Stimulated activated memory B cell treated with anti-CD40 and anti-IgM and Interleukin-4, amounts not matched to agents 10 μg/mL and 1 μg/mL and 100 μg/mL, for 72 hours (primary cell): Measurements from ENCODE around the gene C6orf89.

Source experiments
- ATAC-seq: fragments of 150-1000 bp; cut with Tn5 transposase; 2 replicates; pipeline ENCODE4 v1.10.0; 2021
- H3K27ac Mint-ChIP-seq: one replicate; pipeline ENCODE4 v1.8.0; 2022; ENCODE audit warnings: mild to moderate bottlenecking, mixed read lengths
- H3K27me3 Mint-ChIP-seq: one replicate; pipeline ENCODE4 v1.8.0; 2022; ENCODE audit warnings: mixed read lengths
- H3K36me3 Mint-ChIP-seq: one replicate; pipeline ENCODE4 v1.8.0; 2022; ENCODE audit warnings: mixed read lengths
- H3K4me1 Mint-ChIP-seq: one replicate; pipeline ENCODE4 v1.8.0; 2022; ENCODE audit warnings: mixed read lengths
- H3K4me3 Mint-ChIP-seq: one replicate; pipeline ENCODE4 v1.8.0; 2022; ENCODE audit warnings: mild to moderate bottlenecking, moderate library complexity, mixed read lengths
- H3K9me3 Mint-ChIP-seq: one replicate; pipeline ENCODE4 v1.8.0; 2022; ENCODE audit warnings: mixed read lengths

The C6orf89 gene

DNA sequence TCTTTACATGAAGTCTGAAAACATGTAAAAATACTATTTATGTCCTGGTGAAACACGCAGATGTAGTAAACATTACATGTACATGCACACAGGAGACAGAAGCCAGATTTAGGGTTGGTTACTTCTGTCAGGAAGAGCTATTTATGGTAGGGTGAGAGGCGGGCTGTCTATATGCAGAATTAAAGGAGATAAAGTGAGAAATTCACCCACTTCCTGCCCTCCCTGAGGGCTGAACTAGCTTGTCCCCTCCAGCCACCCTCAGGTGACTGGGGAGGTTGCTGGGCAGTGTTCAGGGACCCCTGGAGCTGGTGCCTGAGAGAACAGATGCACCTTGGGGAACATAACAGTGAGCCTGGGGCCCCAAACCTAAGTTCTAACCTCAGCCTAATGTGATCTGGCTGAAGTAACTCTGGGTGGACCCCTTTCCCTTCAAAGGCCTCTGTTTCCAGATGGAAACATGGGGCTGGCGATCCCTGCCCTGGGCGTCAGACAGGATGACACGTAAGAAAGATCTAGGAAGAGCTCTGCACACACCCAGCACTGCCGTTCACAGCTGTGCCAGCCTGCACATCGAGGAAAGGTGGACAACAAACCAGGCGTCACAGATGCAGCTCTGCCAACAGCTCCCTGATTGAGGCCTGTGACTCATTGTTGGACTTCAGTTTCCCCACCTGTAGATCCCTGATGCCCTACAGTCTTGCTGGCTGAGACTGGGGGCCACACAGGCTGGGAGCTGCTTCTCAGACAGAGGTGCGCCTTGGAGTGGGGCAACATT, 70.1 kb downstream of the C6orf89 start:
- Mint-ChIP-seq H3K9me3 (no peaks in the 10 kb centered on the region), H3K4me1 (peaks cover 21% of the 10 kb centered on the region), H3K27ac (no peak overlapping the region), H3K4me3 (no peak overlapping the region), H3K27me3 (no peaks in the 10 kb centered on the region), H3K36me3 (no peaks in the 10 kb centered on the region)
- no peak for ATAC-seq

DNA sequence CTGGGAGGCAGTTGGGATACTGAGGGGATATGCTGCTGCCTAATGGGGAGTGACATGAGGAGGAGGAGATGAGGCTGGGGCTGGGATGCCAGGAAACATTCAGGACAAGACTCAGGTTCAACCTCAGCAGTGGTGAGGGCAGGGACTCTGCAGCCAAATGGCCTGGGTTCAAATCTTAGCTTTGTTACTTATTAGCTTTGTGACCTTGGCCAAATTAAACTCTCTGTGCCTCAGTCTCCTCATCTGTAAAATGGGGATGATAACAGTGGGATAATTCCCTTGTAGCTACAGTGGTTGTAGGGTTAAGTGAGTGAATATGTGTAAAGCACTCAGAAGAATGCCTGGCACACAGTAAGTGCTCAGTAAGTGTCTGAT, 70.7 kb downstream of the C6orf89 start:
- Mint-ChIP-seq H3K36me3 (no peaks in the 10 kb centered on the region), H3K4me1 (peaks cover 21% of the 10 kb centered on the region), H3K27ac (no peak overlapping the region), H3K9me3 (no peaks in the 10 kb centered on the region), H3K4me3 (no peak overlapping the region), H3K27me3 (no peaks in the 10 kb centered on the region)
- ATAC-seq: no peak

DNA sequence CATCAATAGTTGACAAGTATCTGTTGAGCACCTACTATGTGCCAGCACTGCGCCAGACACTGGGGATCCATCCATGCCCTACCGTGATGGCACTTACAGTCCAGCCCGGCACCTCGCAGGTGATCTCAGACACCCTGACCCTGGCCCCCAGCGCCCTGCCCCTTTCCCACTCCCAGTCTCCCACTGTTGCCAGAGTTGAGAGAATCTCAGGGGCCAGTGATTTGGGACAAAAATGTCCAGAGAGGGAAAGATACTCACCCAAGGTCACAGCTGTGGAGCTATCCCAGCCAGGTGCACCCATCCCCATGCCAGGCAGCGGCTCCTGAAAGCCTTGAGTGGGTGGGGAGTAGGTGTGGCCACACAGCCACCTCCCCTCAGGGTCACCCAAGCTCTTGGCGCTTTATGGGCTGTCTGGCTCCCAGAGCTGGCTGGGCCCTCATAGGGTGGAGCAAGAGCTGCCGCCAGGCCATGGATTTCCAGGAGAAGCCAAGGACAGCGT, 72.1 kb downstream of the C6orf89 start:
- no peak overlapping the region for H3K27ac Mint-ChIP-seq
- no peaks in the 10 kb centered on the region for H3K27me3 Mint-ChIP-seq
- no peaks in the 10 kb centered on the region for H3K9me3 Mint-ChIP-seq
- no peak for ATAC-seq
- no peaks in the 10 kb centered on the region for H3K36me3 Mint-ChIP-seq
- no peak overlapping the region for H3K4me3 Mint-ChIP-seq
- H3K4me1 Mint-ChIP-seq: peaks cover 31% of the 10 kb centered on the region

- Mint-ChIP-seq H3K4me1 (peaks cover 42% of the 10 kb centered on the region), H3K9me3 (no peaks in the 10 kb centered on the region), H3K27me3 (no peaks in the 10 kb centered on the region), H3K36me3 (no peaks in the 10 kb centered on the region), H3K4me3 (no peak overlapping the region), H3K27ac (no peak overlapping the region)
- ATAC-seq: no peak
Observed at GRCh38 chr6:36958775-36959554, 73.2 kb downstream of the C6orf89 start.

GRCh38 chr6:36959555-36960250, 74.0 kb downstream of the C6orf89 start:
- Mint-ChIP-seq H3K9me3 (no peaks in the 10 kb centered on the region), H3K4me1 (peaks cover 42% of the 10 kb centered on the region), H3K4me3 (no peak overlapping the region), H3K27ac (no peak overlapping the region), H3K27me3 (no peaks in the 10 kb centered on the region), H3K36me3 (no peaks in the 10 kb centered on the region)
- ATAC-seq: no peak

DNA sequence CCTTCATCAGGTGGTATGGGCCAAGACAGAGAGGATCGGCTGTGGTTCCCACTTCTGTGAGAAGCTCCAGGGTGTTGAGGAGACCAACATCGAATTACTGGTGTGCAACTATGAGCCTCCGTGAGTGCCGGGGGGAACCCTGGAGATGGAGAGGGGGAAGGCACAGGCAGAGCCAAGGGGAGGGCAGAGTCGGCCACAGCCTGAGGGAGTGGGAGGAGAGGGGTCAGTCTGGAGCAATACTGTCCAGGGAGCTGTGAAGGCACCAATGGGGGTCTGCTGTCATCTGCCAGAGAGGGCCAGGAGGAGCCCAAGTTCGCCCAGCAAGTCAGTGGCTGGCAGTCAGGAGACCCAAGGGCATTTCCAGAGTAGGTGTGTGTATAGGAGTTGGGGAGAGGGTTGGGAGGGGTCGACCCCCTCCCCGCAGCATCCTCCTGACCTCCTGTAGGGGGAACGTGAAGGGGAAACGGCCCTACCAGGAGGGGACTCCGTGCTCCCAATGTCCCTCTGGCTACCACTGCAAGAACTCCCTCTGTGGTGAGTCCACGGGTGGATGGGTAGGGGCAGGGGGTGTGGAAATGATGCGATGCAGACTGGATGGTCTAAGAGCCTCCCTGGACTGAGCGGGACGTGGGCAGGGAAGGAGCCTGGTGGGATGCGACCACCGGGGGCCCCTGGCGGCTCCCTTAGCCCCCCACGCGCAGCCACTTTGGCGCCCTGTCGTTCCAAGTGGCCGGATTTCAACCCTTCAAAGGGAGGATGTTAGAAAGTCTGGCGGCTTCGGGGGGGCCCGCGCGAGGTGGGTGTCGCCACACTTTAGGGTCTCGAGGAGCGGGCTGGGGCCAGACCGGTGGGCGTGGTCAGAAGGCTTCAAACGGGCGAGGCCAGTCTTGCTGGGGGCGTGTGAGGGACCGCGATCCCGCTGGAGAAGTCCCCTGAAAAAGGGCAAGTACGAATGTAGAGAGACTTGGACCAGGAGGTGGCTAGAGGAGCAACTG, 76.0 kb downstream of the C6orf89 start:
- no peak for ATAC-seq
- Mint-ChIP-seq H3K4me3 (no peak overlapping the region), H3K36me3 (no peaks in the 10 kb centered on the region), H3K27ac (peak overlapping the region; percentile 70), H3K9me3 (no peaks in the 10 kb centered on the region), H3K27me3 (no peaks in the 10 kb centered on the region), H3K4me1 (peaks cover 33% of the 10 kb centered on the region)

- H3K27me3 Mint-ChIP-seq: no peaks in the 10 kb centered on the region
- H3K36me3 Mint-ChIP-seq: peaks cover under 1% of the 10 kb centered on the region
- peaks cover 33% of the 10 kb centered on the region for H3K4me1 Mint-ChIP-seq
- H3K4me3 Mint-ChIP-seq: peak overlapping the region; percentile 44
- peak overlapping the region; percentile 70 for H3K27ac Mint-ChIP-seq
- peak; percentile 68 for ATAC-seq
- no peaks in the 10 kb centered on the region for H3K9me3 Mint-ChIP-seq
Observed at GRCh38 chr6:36962874-36963273, 77.1 kb downstream of the C6orf89 start.

DNA sequence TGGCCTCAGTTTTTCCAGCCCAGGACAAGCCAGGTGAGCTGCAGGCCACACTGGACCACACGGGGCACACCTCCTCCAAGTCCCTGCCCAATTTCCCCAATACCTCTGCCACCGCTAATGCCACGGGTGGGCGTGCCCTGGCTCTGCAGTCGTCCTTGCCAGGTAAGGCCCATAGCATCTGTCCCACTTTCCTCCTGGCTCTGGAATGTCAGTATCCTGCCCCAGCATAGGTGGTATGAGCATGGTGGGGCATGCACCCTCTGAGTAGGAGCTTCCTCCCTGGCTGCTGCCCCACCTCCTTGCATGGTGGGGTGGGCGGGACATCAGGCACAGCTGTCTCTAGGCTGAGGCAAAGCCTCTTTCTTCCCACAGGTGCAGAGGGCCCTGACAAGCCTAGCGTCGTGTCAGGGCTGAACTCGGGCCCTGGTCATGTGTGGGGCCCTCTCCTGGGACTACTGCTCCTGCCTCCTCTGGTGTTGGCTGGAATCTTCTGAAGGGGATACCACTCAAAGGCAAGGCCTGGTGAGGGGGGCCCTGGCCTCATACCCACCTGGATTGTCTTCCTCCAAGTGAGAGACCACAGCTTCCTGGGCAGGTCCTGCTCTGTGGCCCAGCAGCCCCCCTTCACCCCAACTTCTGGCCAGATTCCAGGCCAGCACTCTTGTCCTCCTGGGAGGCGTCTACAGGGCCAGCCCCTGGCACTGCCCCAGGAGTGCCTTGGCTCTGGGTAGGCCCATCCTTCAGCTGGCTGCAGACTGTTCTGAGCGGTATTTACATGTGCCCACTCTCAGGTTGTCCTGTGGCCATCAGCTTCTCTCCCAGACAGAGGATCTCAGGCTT, 77.9 kb downstream of the C6orf89 start:
- peak overlapping the region; percentile 70 for H3K27ac Mint-ChIP-seq
- ATAC-seq: peak; percentile 71
- no peaks in the 10 kb centered on the region for H3K9me3 Mint-ChIP-seq
- peaks cover 9% of the 10 kb centered on the region for H3K36me3 Mint-ChIP-seq
- no peaks in the 10 kb centered on the region for H3K27me3 Mint-ChIP-seq
- peaks cover 33% of the 10 kb centered on the region for H3K4me1 Mint-ChIP-seq
- peak overlapping the region; percentile 40 for H3K4me3 Mint-ChIP-seq

GRCh38 chr6:36964349-36964748, 78.6 kb downstream of the C6orf89 start:
- peak overlapping the region; percentile 70 for H3K27ac Mint-ChIP-seq
- no peaks in the 10 kb centered on the region for H3K9me3 Mint-ChIP-seq
- no peaks in the 10 kb centered on the region for H3K27me3 Mint-ChIP-seq
- ATAC-seq: no peak
- H3K36me3 Mint-ChIP-seq: peaks cover 12% of the 10 kb centered on the region
- no peak overlapping the region for H3K4me3 Mint-ChIP-seq
- peaks cover 33% of the 10 kb centered on the region for H3K4me1 Mint-ChIP-seq

- Mint-ChIP-seq H3K4me1 (peaks cover 33% of the 10 kb centered on the region), H3K4me3 (no peak overlapping the region), H3K27ac (peak overlapping the region; percentile 70), H3K9me3 (no peaks in the 10 kb centered on the region), H3K36me3 (peaks cover 16% of the 10 kb centered on the region), H3K27me3 (no peaks in the 10 kb centered on the region)
- no peak for ATAC-seq
Observed at GRCh38 chr6:36964908-36965307, 79.2 kb downstream of the C6orf89 start.

DNA sequence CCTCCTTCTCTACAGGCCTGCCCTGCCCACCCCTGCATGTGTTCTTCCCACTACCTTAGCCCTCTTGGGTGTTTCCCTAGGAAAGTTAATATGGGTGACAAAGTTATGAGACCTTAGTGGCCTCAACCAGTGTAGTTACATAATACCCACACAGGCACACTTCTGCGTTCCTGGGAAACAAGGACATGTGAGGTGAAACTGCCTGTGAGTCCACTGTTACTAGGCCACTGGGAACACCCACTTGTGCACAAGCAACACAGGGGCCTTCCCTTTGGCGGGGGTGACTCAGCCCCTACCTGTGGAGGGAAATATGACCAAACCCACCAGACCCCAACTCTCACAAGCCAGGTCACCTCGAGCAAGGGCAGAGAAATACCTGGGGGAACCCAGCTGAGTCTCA, 81.5 kb downstream of the C6orf89 start:
- no peak overlapping the region for H3K27ac Mint-ChIP-seq
- peaks cover 36% of the 10 kb centered on the region for H3K36me3 Mint-ChIP-seq
- no peaks in the 10 kb centered on the region for H3K27me3 Mint-ChIP-seq
- no peak for ATAC-seq
- H3K4me3 Mint-ChIP-seq: no peak overlapping the region
- peaks cover 28% of the 10 kb centered on the region for H3K4me1 Mint-ChIP-seq
- no peaks in the 10 kb centered on the region for H3K9me3 Mint-ChIP-seq

DNA sequence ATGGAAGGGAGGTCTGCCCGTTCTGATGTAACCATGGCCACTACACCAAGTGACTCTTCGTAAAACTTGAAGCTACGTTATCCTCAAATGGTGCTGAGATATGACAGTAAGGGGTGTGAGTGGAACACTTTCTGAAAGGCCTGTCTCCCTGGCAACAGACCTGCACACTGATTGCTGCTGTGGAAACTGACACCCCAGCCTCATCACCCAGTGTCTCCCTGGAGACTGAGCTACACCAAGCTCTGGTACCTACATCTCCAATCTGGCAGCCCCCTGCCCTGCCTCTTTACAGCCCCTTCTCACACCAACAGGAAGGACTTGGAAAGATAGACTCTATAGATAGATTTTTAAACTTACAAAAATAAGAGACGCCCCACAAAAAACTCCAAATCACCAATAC, 82.0 kb downstream of the C6orf89 start:
- no peak overlapping the region for H3K27ac Mint-ChIP-seq
- no peak for ATAC-seq
- no peaks in the 10 kb centered on the region for H3K27me3 Mint-ChIP-seq
- peaks cover 41% of the 10 kb centered on the region for H3K36me3 Mint-ChIP-seq
- H3K4me3 Mint-ChIP-seq: no peak overlapping the region
- H3K4me1 Mint-ChIP-seq: peaks cover 23% of the 10 kb centered on the region
- no peaks in the 10 kb centered on the region for H3K9me3 Mint-ChIP-seq

GRCh38 chr6:36968266-36968977, 82.7 kb downstream of the C6orf89 start:
- Mint-ChIP-seq H3K36me3 (peaks cover 42% of the 10 kb centered on the region), H3K4me1 (peaks cover 16% of the 10 kb centered on the region), H3K9me3 (no peaks in the 10 kb centered on the region), H3K4me3 (no peak overlapping the region), H3K27ac (no peak overlapping the region), H3K27me3 (no peaks in the 10 kb centered on the region)
- no peak for ATAC-seq
